ENCODE results near the gene CBX7.

Gene CBX7

DNA sequence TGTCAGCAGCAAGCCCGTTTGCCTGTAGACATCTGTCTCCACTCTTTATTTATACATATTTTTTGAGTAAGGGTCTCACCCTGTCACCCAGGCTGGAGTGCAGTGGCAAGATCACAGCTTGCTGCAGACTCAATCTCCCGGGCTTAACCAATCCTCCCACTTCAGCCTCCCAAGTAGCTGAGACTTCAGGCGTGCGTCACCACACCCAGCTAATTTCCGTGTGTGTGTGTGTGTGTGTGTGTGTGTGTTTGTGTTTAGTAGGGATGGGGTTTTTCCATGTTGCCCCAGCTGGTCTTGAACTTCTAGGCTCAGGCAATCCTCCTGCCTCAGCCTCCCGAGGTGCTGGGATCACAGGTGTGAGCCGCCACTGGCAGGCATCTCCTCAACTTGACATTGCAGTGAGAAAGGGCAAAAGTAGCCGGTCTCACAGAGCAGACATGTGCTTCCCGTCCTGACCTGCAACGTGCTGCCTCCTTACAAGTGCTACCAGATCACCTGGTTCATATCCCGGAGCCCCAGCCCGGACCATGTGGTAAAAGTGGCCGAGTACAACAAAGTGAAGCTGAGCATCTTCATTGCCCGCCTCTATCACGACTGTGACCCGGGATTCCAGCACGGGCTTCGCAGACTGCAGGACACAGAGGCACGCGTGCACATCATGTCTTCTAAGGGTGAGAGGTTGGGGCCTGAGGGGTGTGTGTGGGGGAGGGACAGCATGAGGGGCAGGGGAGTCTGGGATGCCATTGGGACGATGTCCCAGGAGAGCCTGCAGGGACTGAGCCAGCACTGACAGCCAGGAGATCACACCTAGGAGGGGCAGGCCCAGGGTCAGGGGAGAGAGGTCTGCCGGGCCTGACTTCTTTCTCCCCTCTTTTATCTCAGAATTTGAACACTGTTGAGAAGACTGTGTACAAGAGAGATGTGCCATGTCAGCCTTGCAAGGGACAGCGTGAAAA lies 61.1 kb downstream of the CBX7 start:
- DNase-seq (ENCODE audit: low spot score): no peak

DNA sequence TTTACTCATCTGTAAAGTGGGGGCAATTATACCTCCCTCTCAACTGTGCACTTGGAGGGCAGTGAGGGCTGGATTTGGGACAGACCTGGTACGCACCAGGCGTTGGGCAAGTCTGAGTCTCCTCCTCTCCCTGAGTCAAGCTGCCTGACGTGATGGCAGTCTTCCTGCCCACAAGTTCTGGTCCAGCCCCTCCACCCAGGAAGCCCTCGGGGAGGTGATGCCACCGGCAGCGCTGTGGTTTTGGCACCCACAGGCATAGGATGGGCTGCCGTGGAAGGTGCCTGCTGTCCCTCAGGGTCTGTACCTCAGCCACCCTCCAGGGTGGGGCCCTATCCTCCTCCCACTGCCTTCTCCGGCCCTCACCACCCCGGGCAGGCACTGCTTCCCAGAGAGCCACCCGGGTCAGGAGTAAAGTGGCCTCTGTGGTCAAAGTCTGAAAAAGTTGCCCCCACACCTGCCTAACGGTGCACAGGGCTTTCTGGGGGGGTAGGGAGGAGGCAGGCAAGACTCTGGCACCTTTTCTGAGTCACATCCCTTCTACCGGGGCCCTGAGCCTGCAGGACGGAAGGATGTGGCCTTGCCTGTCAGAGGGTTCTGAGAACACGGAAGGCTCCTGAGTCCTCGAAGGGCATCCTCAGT lies 61.9 kb downstream of the CBX7 start:
- DNase-seq (ENCODE audit: low spot score): no peak

- DNase-seq (ENCODE audit: low spot score): no peak
These were observed 62.6 kb downstream of the CBX7 start for GRCh38 chr22:39089928-39090327.

DNA sequence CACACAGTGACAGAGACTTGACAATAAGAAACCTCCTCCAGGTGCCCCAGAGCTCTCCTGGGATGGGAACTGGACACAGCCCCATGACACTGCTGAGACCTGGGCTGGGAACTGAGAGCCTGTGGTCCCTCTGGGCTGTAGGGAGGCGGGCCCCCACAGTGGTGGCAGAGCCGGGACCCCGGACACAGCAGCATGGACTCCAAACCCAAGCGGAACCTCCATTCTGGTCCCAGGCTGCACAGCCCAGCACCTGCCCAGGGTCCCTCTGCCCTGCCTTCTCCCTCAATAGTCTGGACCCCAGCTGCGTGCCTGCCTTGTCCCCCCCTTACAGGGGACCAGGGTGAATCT lies 63.8 kb downstream of the CBX7 start:
- no peak for DNase-seq (ENCODE audit: low spot score)

- no peak for DNase-seq (ENCODE audit: low spot score)
These were observed 64.4 kb downstream of the CBX7 start for GRCh38 chr22:39087881-39088684.

- DNase-seq (ENCODE audit: low spot score): no peak
These were observed 65.4 kb downstream of the CBX7 start for GRCh38 chr22:39087098-39087497.

GRCh38 chr22:39084666-39085065 lies 67.8 kb downstream of the CBX7 start:
- DNase-seq (ENCODE audit: low spot score): no peak

DNA sequence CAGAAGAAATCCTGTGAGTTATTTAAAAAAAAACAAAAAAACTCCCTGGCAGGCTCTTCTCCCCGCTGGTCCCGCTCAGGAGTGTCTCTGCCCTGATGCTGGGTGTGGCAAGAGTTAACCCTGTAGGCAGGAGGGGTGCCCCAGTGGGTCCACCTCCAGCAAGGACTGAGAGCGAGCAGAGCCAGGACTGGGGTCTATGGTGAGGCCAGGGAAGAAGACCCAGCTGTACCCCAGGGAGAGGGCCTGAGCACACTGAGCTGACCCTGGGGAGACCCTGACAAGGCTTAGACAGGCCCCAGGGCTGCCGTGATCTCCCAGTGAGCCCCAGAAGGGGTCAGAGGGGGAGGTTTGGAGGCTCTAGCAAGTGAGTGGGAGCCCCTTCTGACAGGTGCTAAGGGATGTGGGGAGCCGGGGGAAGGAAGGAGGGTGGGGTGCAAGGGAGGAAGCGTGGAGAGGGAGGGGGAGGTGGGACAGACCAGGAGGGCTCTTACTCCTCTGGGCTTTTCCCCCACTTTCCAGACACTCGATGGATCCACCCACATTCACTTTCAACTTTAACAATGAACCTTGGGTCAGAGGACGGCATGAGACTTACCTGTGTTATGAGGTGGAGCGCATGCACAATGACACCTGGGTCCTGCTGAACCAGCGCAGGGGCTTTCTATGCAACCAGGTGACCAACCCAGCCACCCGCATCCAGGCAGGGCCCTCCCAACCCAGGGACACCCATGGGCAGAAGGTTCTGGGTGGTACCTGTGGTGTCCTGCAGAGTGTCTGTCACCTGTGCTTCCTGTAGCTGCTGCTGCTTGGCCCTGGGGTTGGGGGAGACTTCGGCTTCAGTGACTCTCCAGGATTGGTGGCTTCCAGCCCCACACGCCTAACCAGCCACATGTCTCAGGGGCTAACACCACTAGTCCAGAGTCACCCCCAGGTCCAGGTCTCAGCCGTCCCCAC lies 69.0 kb downstream of the CBX7 start:
- no peak for DNase-seq (ENCODE audit: low spot score)

GRCh38 chr22:39081598-39081997 lies 70.9 kb downstream of the CBX7 start:
- no peak for DNase-seq (ENCODE audit: low spot score)

DNA sequence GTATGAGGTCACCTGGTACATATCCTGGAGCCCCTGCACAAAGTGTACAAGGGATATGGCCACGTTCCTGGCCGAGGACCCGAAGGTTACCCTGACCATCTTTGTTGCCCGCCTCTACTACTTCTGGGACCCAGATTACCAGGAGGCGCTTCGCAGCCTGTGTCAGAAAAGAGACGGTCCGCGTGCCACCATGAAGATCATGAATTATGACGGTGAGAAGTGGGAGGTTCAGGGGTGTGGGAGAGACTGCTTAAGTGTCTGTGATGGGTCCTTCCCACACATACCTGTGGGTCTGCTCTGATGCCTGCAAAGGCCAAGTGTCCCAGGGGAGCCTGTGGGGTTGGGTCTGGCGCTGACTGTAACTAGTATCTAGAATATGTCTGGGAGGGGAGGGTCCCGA lies 71.5 kb downstream of the CBX7 start:
- no peak for DNase-seq (ENCODE audit: low spot score)
